PC-3 (cell line): ENCODE data around the gene PLK5.

Source experiments
- EZH2 ChIP-seq: fragments of 300-600 bp; sonication (generic); IDR thresholded peaks from one replicate; pipeline ENCODE4 v1.6.1; 2017; ENCODE audit warnings: antibody characterized with exemption, mild to moderate bottlenecking, low read length; ENCODE audit not compliant: unreplicated experiment
- TF ChIP-seq, protein P1 (sequence below): fragments of 300-600 bp; sonication (generic); conservative IDR thresholded peaks from 2 replicates; pipeline ENCODE4 v1.5.1; 2017; ENCODE audit warnings: antibody characterized with exemption, low read depth, mild to moderate bottlenecking, low read length

DNA sequence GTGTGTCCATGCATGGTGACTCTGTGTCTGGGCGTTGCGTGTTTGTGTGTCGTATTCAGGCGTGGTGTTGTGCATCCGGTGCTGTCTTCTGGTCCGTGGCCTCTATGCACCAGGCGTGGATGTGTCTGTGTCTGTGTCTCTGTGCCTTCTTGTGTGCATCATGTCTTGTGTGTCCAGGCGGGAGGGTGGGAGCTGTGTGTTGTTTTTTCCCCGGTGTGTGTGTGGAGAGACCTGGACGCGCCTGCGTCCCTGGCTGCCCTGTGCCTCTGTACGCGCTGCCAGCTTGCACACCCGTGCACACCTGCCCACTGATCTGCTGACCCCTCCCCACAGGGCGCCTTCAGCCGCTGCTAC is 1.1 kb downstream of the PLK5 start:
- no peak for TF ChIP-seq EZH2
- TF ChIP-seq, protein P1, sequence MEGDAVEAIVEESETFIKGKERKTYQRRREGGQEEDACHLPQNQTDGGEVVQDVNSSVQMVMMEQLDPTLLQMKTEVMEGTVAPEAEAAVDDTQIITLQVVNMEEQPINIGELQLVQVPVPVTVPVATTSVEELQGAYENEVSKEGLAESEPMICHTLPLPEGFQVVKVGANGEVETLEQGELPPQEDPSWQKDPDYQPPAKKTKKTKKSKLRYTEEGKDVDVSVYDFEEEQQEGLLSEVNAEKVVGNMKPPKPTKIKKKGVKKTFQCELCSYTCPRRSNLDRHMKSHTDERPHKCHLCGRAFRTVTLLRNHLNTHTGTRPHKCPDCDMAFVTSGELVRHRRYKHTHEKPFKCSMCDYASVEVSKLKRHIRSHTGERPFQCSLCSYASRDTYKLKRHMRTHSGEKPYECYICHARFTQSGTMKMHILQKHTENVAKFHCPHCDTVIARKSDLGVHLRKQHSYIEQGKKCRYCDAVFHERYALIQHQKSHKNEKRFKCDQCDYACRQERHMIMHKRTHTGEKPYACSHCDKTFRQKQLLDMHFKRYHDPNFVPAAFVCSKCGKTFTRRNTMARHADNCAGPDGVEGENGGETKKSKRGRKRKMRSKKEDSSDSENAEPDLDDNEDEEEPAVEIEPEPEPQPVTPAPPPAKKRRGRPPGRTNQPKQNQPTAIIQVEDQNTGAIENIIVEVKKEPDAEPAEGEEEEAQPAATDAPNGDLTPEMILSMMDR, result no peak
